Measurements from ENCODE around the gene SRP72. TPM values are rescaled to one million over a fixed set of nuclear protein-coding genes. Genes with fewer than 3 reads are reported as not detected.

The SRP72 gene
- total and polyA plus RNA-seq, 2 of the 8 experiments (the other 6 are each of a cell fraction or from before 2014, with no cell fraction given) = 37.7 to 144 TPM

DNA sequence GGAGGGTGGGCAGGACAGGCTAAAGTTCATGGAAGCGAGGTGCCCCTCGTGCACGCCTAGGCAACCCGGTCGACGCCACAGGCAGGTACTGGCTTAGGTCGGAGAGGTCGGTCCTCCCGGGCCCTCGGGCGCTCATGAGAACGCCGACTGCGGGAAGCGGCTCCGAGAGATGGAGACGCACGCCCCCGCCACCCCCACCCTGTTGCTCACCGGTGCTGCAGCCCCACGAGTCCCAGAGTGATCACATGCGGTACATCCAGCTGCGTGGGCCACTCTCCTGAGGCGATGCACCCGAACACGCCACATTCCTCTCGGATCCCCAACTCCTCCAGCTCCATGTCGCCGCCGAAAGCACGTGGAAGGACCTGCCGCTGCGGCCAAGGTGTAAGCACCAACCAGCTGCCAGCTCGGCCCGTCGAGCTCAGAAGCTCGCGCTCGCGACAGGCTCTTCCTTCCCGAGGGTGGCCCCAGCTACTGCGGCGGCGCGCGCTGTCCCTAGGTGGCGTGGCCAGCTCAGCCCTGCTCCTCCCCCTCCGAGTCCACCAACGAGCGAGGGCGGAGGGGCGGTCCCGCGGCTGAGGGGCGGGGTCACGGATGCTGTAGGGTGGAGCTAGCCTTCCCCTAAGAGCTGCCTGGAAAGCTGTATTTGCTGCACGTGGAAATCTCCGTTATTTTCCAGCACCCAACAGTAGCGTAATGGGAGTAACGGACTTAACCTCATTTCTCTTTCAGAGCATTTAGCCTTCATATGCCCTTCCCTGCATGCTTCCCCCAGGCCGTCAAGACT, 32.1 kb upstream of the SRP72 start, which contains the start of gene PPAT (continued):
- TF ChIP-seq SP1 (IDR thresholded peaks at IDR 0.05; ENCODE audit: low read depth, low read length) = peak; percentile 46; the same call in 1 of the 2 replicates
- TF ChIP-seq SAP30 (IDR thresholded peaks at IDR 0.05; ENCODE audit: insufficient read depth, insufficient replicate concordance, low read length) = no peak
- TF ChIP-seq GTF2F1 (IDR thresholded peaks at IDR 0.05; ENCODE audit: borderline replicate concordance, low read depth, low read length) = no peak; the same call in 1 of the 2 replicates
- TF ChIP-seq POLR2AphosphoS5 (IDR thresholded peaks at IDR 0.05; ENCODE audit: low read depth, low read length) = peak; percentile 96
- TF ChIP-seq EZH2 (IDR thresholded peaks at IDR 0.05; ENCODE audit: low read depth, low read length, severe bottlenecking) = no peak
- TF ChIP-seq, protein P1, sequence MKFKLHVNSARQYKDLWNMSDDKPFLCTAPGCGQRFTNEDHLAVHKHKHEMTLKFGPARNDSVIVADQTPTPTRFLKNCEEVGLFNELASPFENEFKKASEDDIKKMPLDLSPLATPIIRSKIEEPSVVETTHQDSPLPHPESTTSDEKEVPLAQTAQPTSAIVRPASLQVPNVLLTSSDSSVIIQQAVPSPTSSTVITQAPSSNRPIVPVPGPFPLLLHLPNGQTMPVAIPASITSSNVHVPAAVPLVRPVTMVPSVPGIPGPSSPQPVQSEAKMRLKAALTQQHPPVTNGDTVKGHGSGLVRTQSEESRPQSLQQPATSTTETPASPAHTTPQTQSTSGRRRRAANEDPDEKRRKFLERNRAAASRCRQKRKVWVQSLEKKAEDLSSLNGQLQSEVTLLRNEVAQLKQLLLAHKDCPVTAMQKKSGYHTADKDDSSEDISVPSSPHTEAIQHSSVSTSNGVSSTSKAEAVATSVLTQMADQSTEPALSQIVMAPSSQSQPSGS (IDR thresholded peaks at IDR 0.05; ENCODE audit: low read length) = no peak
- TF ChIP-seq POLR2A (IDR thresholded peaks at IDR 0.05; ENCODE audit: control extremely low read depth in 1 of 2, low read depth in 2 of 2, low read length in 2 of 2) = peak; percentile 85 to 90
- no peak for TF ChIP-seq RFX5 (IDR thresholded peaks at IDR 0.05; ENCODE audit: borderline replicate concordance, low read depth, low read length)
- no peak for TF ChIP-seq RAD21 (IDR thresholded peaks at IDR 0.05 in 1 of 2, conservative IDR thresholded peaks at IDR 0.05 in 1 of 2; ENCODE audit: low read depth in 2 of 2, low read length in 2 of 2)
- peak; percentile 72; the same call in 1 of the 2 replicates for TF ChIP-seq TBP (IDR thresholded peaks at IDR 0.05; ENCODE audit: low read depth, low read length)
- no peak for TF ChIP-seq POU5F1 (IDR thresholded peaks at IDR 0.05; ENCODE audit: low read depth, low read length)
- no peak for TF ChIP-seq NANOG (IDR thresholded peaks at IDR 0.05; ENCODE audit: insufficient read depth, low read depth, low read length, poor library complexity, severe bottlenecking)
- TF ChIP-seq, protein P2, sequence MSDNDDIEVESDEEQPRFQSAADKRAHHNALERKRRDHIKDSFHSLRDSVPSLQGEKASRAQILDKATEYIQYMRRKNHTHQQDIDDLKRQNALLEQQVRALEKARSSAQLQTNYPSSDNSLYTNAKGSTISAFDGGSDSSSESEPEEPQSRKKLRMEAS (IDR thresholded peaks at IDR 0.05) = peak; percentile 98
- no peak for TF ChIP-seq TAF7 (optimal IDR thresholded peaks at IDR 0.05; ENCODE audit: borderline replicate concordance, low read depth, low read length)
- no peak for TF ChIP-seq HDAC6 (IDR thresholded peaks at IDR 0.05; ENCODE audit: low read depth, low read length)
- no peak for TF ChIP-seq SRF (IDR thresholded peaks at IDR 0.05; ENCODE audit: low read depth, low read length)
- peak; percentile 84 for TF ChIP-seq TAF1 (IDR thresholded peaks at IDR 0.05; ENCODE audit: low read depth, low read length)
- TF ChIP-seq, protein P3, sequence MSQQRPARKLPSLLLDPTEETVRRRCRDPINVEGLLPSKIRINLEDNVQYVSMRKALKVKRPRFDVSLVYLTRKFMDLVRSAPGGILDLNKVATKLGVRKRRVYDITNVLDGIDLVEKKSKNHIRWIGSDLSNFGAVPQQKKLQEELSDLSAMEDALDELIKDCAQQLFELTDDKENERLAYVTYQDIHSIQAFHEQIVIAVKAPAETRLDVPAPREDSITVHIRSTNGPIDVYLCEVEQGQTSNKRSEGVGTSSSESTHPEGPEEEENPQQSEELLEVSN (IDR thresholded peaks at IDR 0.05) = peak; percentile 91
- no peak for TF ChIP-seq CTBP2 (IDR thresholded peaks at IDR 0.05; ENCODE audit: borderline replicate concordance, insufficient read depth, insufficient read length, low read length)
- no peak for TF ChIP-seq BRCA1 (IDR thresholded peaks at IDR 0.05; ENCODE audit: low read depth, low read length)
- no peak for TF ChIP-seq YY1 (IDR thresholded peaks at IDR 0.05; ENCODE audit: low read depth, low read length)
